NCI-H1092 treated with DMSO at 0.1 percent for 48 hours (cell line): ENCODE measurements around the gene TM9SF3.

Source experiments
- DNase-seq: peaks from one replicate; lab custom pipeline; 2025; lab: John Stamatoyannopoulos, UW

The TM9SF3 gene

GRCh38 chr10:96511044-96511945, 75.5 kb downstream of the TM9SF3 start:
- DNase-seq = peak; percentile 2

- DNase-seq = no peak
These were observed 77.7 kb downstream of the TM9SF3 start for GRCh38 chr10:96509017-96509641.

GRCh38 chr10:96507044-96507443, 79.8 kb downstream of the TM9SF3 start:
- no peak for DNase-seq

DNA sequence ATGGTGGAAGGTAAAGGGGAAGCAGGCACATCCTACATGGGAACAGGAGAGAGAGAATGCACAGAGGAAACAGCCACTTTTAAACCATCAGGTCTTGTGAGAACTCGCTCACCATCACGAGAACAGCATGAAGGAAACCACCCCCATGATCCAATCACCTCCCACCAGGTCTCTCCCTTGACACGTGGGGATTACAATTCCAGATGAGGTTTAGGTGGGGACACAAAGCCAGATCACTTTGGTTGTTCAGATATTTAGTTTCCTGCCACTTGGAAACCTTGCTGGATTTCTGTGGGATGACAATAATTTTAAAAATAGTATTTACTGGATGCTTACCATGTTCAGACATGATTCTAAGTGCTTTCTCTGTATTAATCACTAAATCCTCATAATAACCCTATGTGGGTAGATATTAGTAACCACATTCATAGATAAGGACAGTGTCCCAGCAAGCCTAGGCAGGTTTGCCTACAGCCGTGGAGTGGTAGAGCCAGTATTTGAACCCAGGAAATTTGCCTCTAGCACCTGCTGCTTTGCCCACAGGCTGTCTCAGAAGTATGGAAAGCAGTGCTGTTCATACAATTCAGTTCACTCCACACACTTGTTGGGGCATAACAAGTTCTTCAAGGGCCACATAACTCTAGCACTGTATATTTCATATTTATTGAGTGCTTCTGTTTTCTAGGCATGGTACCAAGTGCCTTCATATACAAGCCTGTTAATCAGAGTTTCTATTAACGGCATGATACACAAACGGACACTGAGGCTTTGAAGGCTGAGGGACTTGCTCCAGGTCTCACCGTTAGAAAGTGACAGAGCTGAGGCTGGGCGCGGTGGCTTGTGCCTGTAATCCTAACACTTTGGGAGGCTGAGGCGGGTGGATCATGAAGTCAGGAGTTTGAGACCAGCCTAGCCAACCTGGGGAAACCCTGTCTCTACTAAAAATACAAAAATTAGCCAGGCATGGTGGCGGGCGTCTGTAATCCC, 81.4 kb downstream of the TM9SF3 start:
- DNase-seq = no peak

GRCh38 chr10:96502561-96503282, 84.1 kb downstream of the TM9SF3 start:
- peak; percentile 67 for DNase-seq

- DNase-seq = no peak
These were observed 84.8 kb downstream of the TM9SF3 start for GRCh38 chr10:96501985-96502384.

DNA sequence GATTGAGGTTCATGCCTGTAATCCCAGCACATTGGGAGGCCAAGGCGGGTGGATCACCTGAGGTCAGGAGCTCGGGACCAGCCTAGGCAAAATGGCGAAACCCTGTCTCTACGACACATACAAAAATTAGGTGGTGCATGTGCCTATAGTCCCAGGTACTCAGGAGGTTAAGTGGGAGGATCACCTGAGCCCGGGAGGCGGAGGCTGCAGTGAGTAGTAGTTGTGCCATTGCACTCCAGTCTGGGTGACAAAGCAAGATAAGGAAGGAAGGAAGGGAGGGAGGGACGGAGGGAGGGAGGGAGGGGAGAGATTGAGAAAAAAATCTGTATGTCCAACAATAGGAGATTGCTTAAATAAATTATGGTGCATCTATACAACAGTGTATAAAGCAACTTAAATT, 86.3 kb downstream of the TM9SF3 start:
- DNase-seq = no peak

DNA sequence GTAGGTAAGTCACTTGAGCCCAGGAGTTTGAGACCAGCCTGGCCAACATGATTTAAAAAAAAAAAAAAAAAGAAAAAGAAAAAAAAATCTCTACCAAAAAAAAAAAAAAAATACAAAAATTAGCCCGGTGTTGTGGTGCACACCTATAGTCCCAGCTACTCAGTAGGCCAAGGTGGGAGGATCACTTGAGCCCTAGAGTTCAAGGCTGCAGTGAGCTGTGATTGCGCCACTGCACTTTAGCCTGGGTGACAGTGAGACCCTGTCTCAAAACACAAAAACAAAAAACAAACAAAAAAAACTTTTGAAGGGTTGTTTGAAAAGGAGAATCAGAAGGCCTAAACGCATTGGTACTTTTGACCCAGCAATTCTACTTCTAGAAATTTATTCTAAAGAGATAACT, 86.8 kb downstream of the TM9SF3 start:
- DNase-seq = no peak

DNA sequence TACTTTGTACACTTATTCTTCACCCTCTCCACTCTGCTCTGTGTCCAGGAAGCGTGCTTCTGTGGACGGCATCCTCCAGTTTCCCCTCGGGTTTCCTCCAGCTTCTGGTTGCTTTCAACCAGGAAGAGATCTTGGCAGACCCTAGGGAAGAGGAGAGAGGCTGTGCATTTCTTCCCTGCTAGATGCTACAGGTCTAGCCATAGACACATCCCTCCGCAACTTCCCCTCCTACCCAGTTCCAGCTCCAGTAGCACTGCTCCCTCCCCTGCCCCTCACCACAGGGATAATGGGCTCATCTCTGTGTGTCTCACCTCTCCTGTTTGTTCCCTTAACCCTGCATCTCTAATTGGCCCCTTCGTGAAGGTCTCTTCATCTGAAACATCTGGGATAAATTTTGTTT, 89.4 kb downstream of the TM9SF3 start:
- no peak for DNase-seq

- no peak for DNase-seq
These were observed 90.4 kb downstream of the TM9SF3 start for GRCh38 chr10:96496281-96496925.

DNA sequence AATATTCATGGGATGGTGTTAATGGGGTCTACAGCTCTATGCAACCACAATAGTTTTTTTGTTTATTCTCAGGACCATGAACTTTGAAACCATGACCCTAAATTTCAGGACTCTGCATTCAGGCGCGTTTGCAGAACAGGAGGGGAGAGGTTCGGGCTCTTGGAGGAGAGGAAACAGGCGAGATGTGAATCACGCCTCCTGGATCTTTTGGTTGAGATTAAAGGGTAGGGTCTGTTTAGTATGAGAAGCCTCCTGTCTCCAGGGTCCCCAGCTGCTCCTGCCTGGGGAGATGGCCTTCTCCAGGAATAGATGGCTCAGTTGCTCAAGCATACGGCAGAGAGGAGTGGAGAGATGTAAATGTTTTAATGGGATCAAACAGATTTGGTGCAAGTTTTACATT, 91.3 kb downstream of the TM9SF3 start:
- no peak for DNase-seq

DNA sequence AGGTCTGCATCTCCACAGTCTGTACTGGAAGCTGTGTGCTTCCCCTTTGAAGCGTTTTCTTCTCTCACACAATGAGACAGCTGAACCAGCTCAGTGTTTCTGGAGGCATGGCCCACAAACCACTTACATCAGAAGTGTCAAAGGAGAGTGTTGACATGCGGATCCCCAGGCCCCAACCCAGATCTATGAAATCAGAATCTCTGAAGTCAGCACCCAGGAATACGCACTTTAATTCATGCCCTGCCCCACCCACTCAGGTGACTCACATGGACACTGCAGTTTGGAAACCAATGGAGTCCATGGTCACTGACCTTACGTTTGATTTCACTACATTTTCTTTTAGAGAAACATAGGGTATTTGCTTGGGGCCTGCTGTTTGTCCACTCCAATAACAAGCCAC, 92.1 kb downstream of the TM9SF3 start:
- DNase-seq = no peak

DNA sequence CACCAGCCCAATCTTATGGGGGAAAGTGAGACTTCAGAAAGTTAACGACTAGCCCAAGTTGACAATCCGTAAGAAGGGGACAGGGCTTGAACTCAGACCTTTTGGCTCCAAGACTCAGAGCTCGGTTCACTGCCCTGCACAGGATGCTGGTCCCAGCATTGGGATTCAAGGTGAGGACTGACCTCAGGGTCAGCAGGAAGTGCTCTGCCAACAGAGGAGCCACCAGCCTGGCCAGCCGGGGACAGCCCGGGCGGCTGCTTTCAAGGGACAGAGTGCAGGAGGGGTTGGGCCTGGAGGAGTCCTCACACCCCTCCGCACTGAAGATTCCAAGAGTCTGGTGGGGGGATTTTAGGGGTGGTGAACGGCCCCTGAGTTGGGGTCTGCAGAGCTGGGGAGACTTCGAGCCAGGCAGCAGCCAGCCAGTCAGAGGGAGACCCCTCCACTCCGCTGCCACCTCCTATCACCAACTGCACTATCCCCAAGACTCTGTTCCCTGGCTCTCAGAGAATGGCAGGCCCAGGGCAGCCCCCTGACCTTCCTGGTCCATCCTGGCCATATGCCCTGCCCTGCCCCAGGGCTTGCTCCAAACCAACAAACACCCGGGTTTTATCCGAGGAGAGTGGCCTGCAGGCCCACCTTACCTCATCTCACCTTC, 92.8 kb downstream of the TM9SF3 start:
- DNase-seq = no peak

GRCh38 chr10:96493254-96493653, 93.6 kb downstream of the TM9SF3 start:
- no peak for DNase-seq

DNA sequence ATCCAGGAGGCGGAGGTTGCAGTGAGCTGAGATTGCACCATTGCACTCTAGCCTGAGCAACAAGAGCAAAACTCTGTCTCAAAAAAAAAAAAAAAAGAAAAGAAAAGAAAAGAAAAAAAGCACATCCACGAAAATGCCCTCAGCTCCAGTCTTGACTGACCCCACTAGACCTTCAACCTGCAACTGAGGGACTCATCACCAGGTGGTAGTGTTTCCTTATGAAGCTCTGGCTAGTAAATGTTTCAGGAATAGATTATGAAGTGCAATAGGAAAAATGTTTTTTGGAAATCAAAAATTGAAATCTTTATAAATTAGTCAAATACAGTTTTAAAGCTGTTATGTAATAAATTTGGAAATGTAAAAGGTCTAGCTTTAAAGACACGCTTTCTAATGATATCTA, 95.5 kb downstream of the TM9SF3 start:
- DNase-seq = peak; percentile 12

DNA sequence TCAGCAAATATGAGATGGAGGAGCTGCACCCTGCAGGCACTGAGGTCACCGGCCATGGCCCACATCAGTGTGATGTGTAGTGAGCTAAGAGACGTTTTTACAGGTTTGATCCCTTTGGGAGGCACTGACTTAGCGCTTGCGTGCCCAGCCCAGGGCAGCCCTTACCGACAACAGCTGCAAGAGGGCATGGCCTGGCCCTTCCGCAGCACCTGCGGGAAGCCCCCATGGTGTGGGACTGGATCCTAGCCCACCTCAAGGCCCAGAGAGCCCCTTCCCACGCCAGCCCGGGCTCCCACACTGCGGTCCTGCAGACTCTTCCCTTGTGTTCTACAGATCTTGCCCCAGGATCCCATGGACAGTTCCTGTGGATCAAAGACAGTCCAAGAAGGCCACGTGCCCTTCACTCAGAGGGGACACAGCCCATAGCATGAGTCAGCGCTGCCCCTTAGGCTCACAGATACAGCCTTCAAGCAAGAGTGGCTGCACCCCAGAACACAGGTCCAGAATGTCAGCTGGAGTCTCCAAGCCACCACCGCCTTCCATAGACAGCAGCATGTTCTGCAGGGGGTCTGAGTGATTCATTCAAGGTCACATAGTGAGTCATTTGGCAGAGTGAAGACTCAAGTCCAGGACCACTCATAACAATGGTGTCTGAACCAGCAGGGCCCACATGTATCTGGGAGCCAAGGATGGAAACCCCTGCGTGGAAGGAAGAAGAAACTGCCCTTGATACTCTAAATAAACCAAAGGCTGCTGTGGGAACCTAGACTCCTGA, 98.5 kb downstream of the TM9SF3 start:
- no peak for DNase-seq

GRCh38 chr10:96482815-96483588, 103.8 kb downstream of the TM9SF3 start:
- no peak for DNase-seq

- no peak for DNase-seq
These were observed 108.5 kb downstream of the TM9SF3 start for GRCh38 chr10:96478355-96478754.

GRCh38 chr10:96473866-96474265, 112.9 kb downstream of the TM9SF3 start:
- no peak for DNase-seq
